ENCODE results near the gene RAET1E.
"Not testable (repeated sequence)": the region's sequence is repeated elsewhere in the genome, so short reads cannot be mapped to it uniquely, and the experiment has no call there.

The RAET1E gene

DNA sequence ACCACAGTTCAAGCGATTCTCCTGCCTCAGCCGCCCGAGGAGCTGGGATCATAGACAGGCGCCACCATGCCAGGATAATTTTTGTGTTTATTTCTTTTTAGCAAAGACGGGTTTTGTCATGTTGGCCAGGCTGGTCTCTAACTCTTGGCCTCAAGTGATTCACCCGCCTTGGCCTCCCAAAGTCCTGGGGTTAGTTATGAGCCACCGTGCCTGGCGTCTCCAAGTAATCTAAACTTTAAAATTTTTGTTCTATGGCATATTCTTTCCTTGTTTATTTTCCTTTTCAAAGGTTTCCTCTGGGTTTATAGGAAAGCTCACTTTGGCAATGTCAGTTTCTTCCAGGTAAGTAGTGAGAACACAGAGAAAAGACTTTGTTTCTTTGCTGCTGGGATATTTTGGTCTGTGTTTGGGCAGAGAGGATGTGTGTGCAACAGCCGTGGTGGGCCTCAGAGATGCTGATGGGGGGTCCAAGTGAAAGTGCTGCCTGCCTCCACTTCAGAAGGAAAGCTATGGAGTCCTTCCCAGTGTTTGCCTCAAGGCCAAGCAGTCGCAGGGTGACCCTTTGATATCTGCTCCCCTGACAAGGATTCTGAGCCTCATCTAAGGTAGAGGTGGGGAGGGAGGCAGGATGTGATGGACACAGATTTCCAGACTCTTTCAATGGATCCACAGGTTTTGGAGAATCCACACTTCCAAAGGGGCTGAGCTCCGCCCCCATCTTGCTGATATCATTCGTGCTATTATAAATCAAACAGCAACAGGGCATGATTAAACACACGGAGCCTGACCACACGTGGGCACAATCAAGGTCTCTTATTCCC is 36.1 kb downstream of the RAET1E start:
- DNase-seq (ENCODE audit: low spot score): no peak

DNA sequence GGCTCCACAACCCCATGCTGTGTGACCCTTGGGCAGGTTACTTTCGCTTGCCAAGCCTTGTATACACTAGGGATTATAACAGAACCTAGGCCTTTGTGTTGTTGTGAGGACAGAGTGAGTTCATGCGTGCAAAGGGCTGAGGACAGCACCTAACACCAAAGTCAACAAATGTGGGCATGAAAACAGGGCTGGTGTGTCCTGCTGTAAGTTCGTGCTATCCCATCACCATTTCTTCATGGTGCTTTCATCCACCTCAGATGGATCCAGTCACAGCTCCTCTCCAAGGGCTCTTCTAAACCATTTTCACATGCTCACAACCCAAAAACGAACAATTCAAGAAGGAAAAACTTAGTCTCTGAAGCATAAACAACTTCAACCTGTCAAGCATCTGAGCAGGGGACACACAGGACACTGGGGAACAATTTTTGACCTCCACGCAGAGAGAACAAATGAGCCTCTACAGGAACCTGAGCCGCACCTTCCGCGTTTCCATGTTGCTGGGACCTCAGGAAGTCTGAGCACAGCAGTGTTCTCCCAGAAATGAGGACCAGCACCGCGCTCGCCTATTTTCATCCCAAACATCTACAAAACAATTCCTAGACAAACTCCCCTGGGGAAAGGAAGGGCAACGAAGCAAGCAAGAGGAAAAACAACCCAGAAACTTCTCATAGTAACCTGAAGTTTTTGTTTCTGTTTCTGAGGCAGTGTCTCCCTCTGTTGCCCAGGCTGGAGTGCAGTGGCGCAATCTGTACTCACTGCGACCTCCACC is 36.9 kb downstream of the RAET1E start:
- DNase-seq (ENCODE audit: low spot score): no peak

DNA sequence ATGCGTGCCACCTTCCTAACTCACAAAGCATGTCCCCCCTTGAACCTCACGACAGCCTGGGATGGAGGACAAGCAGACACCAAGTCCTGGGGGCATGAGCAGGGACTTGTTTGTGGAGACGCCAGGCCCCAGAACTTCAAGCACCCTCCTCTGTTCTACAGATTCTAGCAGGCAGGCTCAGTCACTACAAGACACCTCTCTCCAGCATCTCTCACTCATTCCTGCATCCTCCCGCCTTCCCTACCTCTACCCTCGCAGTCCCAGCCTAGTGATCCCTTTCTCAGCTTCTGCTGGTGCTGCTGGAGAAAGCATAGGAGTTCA is 37.4 kb downstream of the RAET1E start:
- DNase-seq (ENCODE audit: low spot score): no peak

DNA sequence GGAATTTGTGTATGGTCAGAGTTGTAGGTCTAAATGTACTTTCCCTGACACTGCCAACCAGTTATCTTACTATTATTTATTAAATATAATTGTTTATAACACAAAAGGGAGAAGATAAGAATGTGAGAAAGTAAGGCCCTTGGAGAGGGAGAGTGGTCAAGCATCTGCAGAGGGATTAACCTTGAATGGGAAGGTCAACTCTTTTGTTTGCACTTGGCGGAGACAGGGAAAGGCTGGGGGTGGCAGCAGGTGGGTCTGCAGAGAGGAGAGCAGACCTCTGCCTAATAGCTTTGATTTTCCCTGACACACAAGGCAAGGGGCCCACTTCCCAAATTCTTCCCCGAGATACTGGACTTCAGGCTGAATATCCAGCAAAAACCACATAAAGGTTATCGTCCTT is 38.0 kb downstream of the RAET1E start:
- no peak for DNase-seq (ENCODE audit: low spot score)

DNA sequence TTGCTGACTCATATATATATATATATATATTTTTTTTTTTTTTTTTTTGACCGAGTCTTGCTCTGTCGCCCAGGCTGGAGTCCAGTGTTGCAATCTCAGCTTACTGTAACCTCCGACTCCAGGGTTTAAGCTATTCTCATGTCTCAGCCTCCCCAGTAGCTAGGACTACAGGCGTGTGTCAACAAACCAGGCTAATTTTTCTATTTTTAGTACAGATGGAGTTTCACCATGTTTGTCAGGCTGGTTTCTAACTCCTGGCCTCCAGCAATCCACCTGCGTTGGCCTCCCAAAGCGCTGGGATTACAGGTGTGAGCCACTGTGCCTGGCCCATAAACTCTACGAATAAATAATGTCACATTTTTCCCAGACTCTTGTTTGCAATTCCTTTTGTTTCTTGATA is 38.5 kb downstream of the RAET1E start:
- DNase-seq (ENCODE audit: low spot score): no peak

DNA sequence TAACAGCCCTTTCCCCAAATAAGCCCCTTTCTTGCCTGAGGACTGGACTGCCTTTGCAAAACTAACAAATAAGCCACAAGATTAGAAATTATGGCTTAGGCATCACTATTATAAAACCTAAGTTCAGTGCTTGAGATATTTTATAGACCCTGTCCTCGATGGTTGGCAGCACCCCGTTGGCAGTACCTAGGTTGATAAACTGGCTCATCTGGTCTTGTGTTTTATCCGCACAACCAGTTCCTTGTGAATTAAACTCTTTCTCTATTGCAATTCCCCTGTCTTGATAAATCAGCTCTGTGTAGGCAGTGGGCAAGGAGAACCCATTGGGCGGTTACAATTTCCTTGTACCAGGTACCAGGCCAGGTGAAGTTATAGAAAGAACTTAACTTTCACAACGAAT is 40.4 kb downstream of the RAET1E start:
- no peak for DNase-seq (ENCODE audit: low spot score)

DNA sequence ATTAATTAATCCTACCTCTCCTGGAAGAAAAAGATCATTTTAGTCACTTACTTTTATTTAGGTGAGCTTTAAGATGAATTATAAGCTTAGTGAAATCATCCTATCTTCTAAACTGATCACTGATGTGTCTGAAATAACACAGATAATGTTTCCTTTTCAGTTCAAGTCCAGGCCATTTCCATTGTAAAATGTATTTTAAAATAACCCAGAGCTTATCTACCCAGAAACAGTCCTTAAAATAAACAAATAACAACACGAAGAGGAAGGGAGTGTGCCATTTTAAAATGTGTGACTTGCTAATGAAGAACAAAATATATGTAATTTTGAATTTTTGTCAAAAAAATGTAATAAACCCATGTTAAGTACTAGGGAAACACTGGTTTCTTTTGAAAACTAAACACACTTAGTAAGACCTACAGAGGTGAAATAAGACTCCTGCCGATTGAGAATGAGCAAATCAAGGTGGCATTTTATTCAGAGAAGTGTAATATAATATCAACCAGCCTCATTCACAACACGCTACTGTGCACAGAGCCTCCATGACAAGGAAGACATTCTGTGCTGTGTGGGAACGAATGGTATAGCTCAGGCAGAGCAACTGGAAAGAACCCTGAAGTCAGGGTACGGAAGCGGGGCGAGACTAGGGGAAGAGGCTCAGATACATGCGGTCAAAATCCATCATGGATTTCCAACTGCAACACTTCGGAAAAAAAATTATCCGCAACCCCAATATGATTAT is 41.5 kb downstream of the RAET1E start:
- DNase-seq (ENCODE audit: low spot score): no peak

DNA sequence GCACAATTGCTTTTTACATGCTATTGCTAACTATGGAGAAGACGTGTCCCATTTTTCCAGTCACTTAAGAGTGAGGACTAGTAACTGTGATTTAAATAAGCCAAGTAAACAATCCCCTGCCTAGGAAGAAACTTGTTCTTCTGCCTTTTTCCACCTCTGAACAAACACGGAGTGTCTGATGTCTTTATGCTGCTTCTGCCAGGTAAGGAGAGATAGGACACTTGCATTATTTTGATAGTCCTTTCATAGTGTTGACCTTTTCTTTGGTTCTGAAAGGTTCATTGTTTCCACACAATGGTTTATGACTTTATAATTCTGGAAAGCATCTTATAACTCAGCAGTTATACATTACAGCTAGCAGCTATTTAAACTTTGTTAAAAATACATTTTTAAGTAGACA is 42.2 kb downstream of the RAET1E start:
- DNase-seq (ENCODE audit: low spot score): no peak

DNA sequence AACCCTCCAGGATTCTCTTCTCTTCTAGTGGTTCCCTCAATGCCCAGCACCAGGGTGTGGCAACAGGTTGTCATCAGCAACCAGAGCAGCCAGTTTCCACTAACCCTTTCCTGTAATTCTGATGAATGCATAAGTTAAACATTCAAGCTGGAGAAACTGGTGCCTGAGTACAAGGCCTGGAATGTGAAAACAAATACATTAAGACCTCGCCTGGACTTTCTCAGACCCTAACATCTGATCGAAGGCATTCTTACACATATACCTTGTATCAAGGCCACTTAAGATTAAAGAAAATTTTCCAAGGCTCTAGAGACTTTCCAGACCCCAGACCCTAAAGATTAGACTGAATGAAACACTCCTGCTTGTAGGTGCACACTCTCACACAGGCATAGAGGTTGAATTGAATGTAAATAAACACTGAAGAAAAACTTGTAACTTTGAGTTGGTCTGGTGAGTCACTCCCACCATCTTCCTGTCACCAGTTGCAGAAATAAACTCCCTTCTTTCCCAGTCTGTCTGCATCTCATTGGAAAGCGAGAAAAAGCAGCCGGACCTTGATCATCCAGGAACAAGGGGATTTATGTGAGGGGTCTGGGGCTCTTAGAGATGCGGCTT is 42.8 kb downstream of the RAET1E start:
- no peak for DNase-seq (ENCODE audit: low spot score)

DNA sequence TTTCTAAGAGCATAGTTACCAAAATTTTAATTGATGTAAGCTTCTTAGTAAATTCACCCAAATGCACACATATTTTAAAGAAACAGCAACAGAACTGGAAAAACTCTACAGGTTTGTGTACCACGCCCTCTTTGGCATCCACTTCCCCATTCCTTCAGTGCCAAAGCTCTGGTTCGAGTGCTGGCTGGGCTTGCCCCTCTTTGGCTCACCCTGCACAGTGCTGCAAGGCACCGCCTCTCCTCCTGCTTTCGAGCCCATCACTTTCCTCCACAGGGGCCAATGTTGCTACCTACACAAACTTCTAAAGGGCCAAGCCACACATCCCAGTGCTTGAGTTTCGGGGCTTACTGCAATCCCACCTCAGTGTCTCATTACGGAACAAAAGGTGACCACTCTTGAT is 43.4 kb downstream of the RAET1E start:
- DNase-seq (ENCODE audit: low spot score): no peak

DNA sequence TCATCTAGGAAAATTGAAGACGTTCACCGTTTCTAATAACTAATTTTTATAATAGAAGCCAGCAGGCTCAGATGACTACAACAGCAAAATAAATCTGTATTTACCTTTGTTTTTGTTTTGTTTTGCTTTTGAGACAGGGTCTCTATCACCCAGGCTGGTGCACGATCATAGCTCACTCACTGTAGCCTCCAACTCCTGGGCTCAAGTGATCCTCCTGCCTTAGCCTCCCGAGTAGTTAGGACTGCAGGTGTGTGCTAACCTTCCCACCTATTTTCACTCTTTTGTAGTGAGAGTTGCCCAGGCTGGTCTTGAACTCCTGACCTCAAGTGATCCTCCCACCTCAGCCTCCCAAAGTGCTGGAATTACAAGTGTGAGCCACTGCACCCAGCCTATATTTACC is 43.9 kb downstream of the RAET1E start:
- DNase-seq (ENCODE audit: low spot score): not testable (repeated sequence)

DNA sequence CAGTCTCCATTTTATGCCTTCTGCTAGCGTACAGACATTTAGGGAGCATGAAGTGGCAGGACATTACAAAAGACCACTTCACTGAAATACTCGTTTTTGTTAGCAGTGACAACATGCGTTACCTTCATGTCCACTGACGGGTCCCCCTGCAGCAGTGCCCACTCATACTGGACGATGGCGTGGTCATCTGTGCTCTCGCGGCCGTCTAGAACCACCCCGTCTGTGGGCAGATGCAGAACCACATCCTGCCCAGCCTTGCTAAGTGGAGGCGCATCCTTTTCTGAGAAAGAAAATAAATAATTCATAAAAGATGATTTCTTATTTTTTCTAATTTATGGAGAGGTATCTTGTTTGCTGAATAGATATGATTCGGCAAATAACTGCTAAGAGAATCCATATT is 45.0 kb downstream of the RAET1E start:
- no peak for DNase-seq (ENCODE audit: low spot score)

DNA sequence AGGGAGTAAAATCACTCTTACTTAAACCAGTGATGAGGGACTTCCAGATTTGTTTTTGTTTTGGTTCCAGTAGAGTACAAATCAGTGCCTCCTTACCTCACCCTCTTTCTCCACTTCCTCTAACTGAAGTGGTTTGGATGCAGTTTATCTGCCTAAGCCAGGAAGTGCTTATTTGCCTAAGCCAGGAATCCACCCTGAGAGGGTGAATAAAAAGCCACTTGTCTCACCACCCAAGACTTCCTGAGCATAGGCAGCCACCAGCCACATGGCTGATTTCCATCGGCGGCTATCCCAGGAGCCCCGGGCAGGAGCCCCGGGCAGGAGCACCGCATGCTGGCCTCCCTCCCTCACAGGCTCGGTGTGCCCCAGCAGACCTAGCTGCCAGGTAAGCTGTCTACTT is 45.7 kb downstream of the RAET1E start:
- no peak for DNase-seq (ENCODE audit: low spot score)

DNA sequence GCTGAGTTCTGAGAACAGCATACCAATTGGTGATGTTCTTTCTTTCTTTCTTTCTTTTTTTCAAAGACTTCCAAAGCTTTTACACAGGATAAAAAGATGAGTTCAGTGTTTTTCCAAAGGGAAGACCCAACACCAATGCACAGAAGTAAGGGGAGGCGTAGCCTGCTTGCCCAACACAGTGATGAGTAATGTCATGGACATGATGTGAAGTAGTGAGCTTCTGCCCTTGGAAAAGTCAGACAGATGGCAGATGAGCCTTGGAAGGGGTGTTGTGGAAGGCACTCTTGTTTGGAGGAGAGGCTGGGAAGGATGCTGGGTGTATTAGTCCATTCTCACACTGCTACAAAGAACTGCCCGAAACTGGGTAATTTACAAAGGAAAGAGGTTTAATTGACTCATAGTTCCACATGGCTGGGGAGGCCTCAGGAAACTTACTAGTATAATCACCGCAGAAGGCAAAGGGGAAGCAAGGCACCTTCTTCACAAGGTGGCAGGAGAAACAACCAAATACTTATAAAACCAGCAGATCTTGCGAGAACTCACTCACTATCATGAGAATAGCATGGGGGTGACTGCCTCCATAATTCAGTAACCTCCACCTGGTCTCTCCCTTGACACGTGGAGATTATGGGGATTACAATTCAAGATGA is 46.3 kb downstream of the RAET1E start:
- DNase-seq (ENCODE audit: low spot score): no peak

DNA sequence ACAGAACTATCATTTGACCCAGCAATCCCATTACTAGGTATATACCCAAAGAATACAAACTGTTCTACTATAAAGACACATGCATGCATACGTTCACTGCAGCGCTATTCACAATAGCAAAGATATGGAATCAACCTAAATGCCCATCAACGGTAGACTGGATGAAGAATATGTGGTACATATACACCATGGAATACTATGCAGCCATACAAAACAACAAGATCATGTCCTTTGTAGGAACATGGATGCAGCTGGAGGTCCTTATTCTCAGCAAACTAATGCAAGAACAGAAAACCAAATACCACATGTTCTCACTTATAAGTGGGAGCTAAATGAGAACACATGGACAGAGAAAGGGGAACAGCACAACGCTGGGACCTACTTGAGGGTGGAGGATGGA is 49.6 kb downstream of the RAET1E start:
- DNase-seq (ENCODE audit: low spot score): not testable (repeated sequence)
